ENCODE data around the gene UPP1. TPM values are rescaled to one million over a fixed set of nuclear protein-coding genes. Genes with fewer than 3 reads are reported as not detected.
A peak's percentile ranks its signal among the peaks of the same experiment; 100 is the strongest.
"Not testable (repeated sequence)": the region's sequence is repeated elsewhere in the genome, so short reads cannot be mapped to it uniquely, and the experiment has no call there.

UPP1 gene
- total RNA-seq, 1 experiment from 2014 or later, result 39.8 TPM

- H3K36me3 ChIP-seq, result peaks cover 58% of the 10 kb centered on the region
- H3K4me1 ChIP-seq (replicated peaks), result peaks cover 9% of the 10 kb centered on the region
- H3K27ac ChIP-seq, result no peak overlapping the region
- no peak for DNase-seq (ENCODE audit: low read depth in 1 of 2, low spot score in 2 of 2)
- H3K27me3 ChIP-seq (replicated peaks), result no peaks in the 10 kb centered on the region
- H3K4me3 ChIP-seq, result no peak overlapping the region
- no peaks in the 10 kb centered on the region for H3K9me3 ChIP-seq (replicated peaks)
These were observed 20.1 kb downstream of the UPP1 start for GRCh38 chr7:48108959-48109847.

- Histone ChIP-seq H3K9me3 (replicated peaks) (no peaks in the 10 kb centered on the region), H3K4me3 (no peak overlapping the region), H3K27me3 (replicated peaks) (no peaks in the 10 kb centered on the region), H3K36me3 (peaks cover 49% of the 10 kb centered on the region), H3K4me1 (replicated peaks) (peaks cover 9% of the 10 kb centered on the region), H3K27ac (no peak overlapping the region)
- DNase-seq (ENCODE audit: low read depth in 1 of 2, low spot score in 2 of 2), result peak; percentile 59 to 66
These were observed 21.0 kb downstream of the UPP1 start for GRCh38 chr7:48109848-48110663.

- no peak overlapping the region for H3K4me3 ChIP-seq
- peaks cover 41% of the 10 kb centered on the region for H3K36me3 ChIP-seq
- peaks cover 9% of the 10 kb centered on the region for H3K4me1 ChIP-seq (replicated peaks)
- DNase-seq (ENCODE audit: low read depth in 1 of 2, low spot score in 2 of 2), result no peak
- H3K27ac ChIP-seq, result no peak overlapping the region
- no peaks in the 10 kb centered on the region for H3K27me3 ChIP-seq (replicated peaks)
- H3K9me3 ChIP-seq (replicated peaks), result no peaks in the 10 kb centered on the region
These were observed 21.8 kb downstream of the UPP1 start for GRCh38 chr7:48110868-48111267.

GRCh38 chr7:48111596-48111995, 22.5 kb downstream of the UPP1 start:
- H3K4me1 ChIP-seq (replicated peaks), result peaks cover 9% of the 10 kb centered on the region
- no peak overlapping the region for H3K27ac ChIP-seq
- DNase-seq (ENCODE audit: low read depth in 1 of 2, low spot score in 2 of 2), result no peak
- H3K9me3 ChIP-seq (replicated peaks), result no peaks in the 10 kb centered on the region
- no peak overlapping the region for H3K4me3 ChIP-seq
- H3K36me3 ChIP-seq, result peaks cover 34% of the 10 kb centered on the region
- H3K27me3 ChIP-seq (replicated peaks), result no peaks in the 10 kb centered on the region

- Histone ChIP-seq H3K27me3 (replicated peaks) (no peaks in the 10 kb centered on the region), H3K36me3 (peaks cover 24% of the 10 kb centered on the region), H3K4me3 (no peak overlapping the region), H3K9me3 (replicated peaks) (no peaks in the 10 kb centered on the region), H3K27ac (no peak overlapping the region), H3K4me1 (replicated peaks) (peaks cover 9% of the 10 kb centered on the region)
- no peak for DNase-seq (ENCODE audit: low read depth in 1 of 2, low spot score in 2 of 2)
These were observed 23.5 kb downstream of the UPP1 start for GRCh38 chr7:48112401-48113165.

- peaks cover 17% of the 10 kb centered on the region for H3K36me3 ChIP-seq
- H3K4me1 ChIP-seq (replicated peaks), result peaks cover 9% of the 10 kb centered on the region
- H3K4me3 ChIP-seq, result no peak overlapping the region
- H3K9me3 ChIP-seq (replicated peaks), result no peaks in the 10 kb centered on the region
- DNase-seq (ENCODE audit: low read depth in 1 of 2, low spot score in 2 of 2), result no peak
- H3K27ac ChIP-seq, result no peak overlapping the region
- no peaks in the 10 kb centered on the region for H3K27me3 ChIP-seq (replicated peaks)
These were observed 24.2 kb downstream of the UPP1 start for GRCh38 chr7:48113275-48113674.

GRCh38 chr7:48114115-48114514, 25.1 kb downstream of the UPP1 start:
- no peaks in the 10 kb centered on the region for H3K9me3 ChIP-seq (replicated peaks)
- no peaks in the 10 kb centered on the region for H3K27me3 ChIP-seq (replicated peaks)
- no peak for DNase-seq (ENCODE audit: low read depth in 1 of 2, low spot score in 2 of 2)
- no peak overlapping the region for H3K27ac ChIP-seq
- H3K36me3 ChIP-seq, result peaks cover 9% of the 10 kb centered on the region
- H3K4me3 ChIP-seq, result no peak overlapping the region
- peaks cover 9% of the 10 kb centered on the region for H3K4me1 ChIP-seq (replicated peaks)

GRCh38 chr7:48114589-48114988, 25.5 kb downstream of the UPP1 start:
- H3K27ac ChIP-seq, result no peak overlapping the region
- peaks cover 9% of the 10 kb centered on the region for H3K4me1 ChIP-seq (replicated peaks)
- no peak overlapping the region for H3K4me3 ChIP-seq
- H3K36me3 ChIP-seq, result peaks cover 4% of the 10 kb centered on the region
- H3K9me3 ChIP-seq (replicated peaks), result no peaks in the 10 kb centered on the region
- DNase-seq (ENCODE audit: low read depth in 1 of 2, low spot score in 2 of 2), result no peak
- no peaks in the 10 kb centered on the region for H3K27me3 ChIP-seq (replicated peaks)

- Histone ChIP-seq H3K4me3 (no peak overlapping the region), H3K27me3 (replicated peaks) (no peaks in the 10 kb centered on the region)
- no peak for DNase-seq (ENCODE audit: low read depth in 1 of 2, low spot score in 2 of 2)
These were observed 27.0 kb downstream of the UPP1 start for GRCh38 chr7:48116043-48116442.

GRCh38 chr7:48118041-48118440, 29.0 kb downstream of the UPP1 start:
- Histone ChIP-seq H3K4me1 (replicated peaks) (peaks cover 6% of the 10 kb centered on the region; the same call in 1 of the 2 replicates), H3K9me3 (replicated peaks) (no peaks in the 10 kb centered on the region), H3K27ac (no peak overlapping the region), H3K4me3 (no peak overlapping the region), H3K36me3 (no peaks in the 10 kb centered on the region), H3K27me3 (replicated peaks) (no peaks in the 10 kb centered on the region)
- DNase-seq (ENCODE audit: low read depth in 1 of 2, low spot score in 2 of 2), result no peak

More at GRCh38 chr7:48116043-48116442, 27.0 kb downstream of the UPP1 start:
- Histone ChIP-seq H3K9me3 (replicated peaks) (no peaks in the 10 kb centered on the region), H3K4me1 (replicated peaks) (peaks cover 15% of the 10 kb centered on the region), H3K27ac (no peak overlapping the region), H3K36me3 (no peaks in the 10 kb centered on the region)

- H3K9me3 ChIP-seq (replicated peaks); H3K4me3 ChIP-seq; H3K27ac ChIP-seq; H3K4me1 ChIP-seq (replicated peaks); H3K27me3 ChIP-seq (replicated peaks); H3K36me3 ChIP-seq: not testable (repeated sequence)
- peak in 1 of 2 experiments; percentile 64 for DNase-seq (ENCODE audit: low read depth in 1 of 2, low spot score in 2 of 2)
These were observed 31.5 kb downstream of the UPP1 start for GRCh38 chr7:48120536-48120935.

GRCh38 chr7:48126037-48126436, 37.0 kb downstream of the UPP1 start:
- H3K27me3 ChIP-seq (replicated peaks), result no peaks in the 10 kb centered on the region
- H3K4me3 ChIP-seq, result no peak overlapping the region

GRCh38 chr7:48130658-48131108, 41.6 kb downstream of the UPP1 start:
- peak in 1 of 2 experiments; percentile 29 for DNase-seq (ENCODE audit: low read depth in 1 of 2, low spot score in 2 of 2)

More at GRCh38 chr7:48126037-48126436, 37.0 kb downstream of the UPP1 start:
- no peak for DNase-seq (ENCODE audit: low read depth in 1 of 2, low spot score in 2 of 2)
- no peak overlapping the region for H3K27ac ChIP-seq
- H3K9me3 ChIP-seq (replicated peaks), result no peaks in the 10 kb centered on the region
- H3K36me3 ChIP-seq, result no peaks in the 10 kb centered on the region
- H3K4me1 ChIP-seq (replicated peaks), result peaks cover 10% of the 10 kb centered on the region

More at GRCh38 chr7:48130658-48131108, 41.6 kb downstream of the UPP1 start:
- peaks cover 16% of the 10 kb centered on the region for H3K4me1 ChIP-seq (replicated peaks)
- H3K27me3 ChIP-seq (replicated peaks), result no peaks in the 10 kb centered on the region
- no peak overlapping the region for H3K4me3 ChIP-seq
- H3K36me3 ChIP-seq, result no peaks in the 10 kb centered on the region
- no peaks in the 10 kb centered on the region for H3K9me3 ChIP-seq (replicated peaks)
- H3K27ac ChIP-seq, result no peak overlapping the region

Measured in SJSA1 (cell line).